Liver (tissue), 9 donors: ENCODE results near the gene SLC2A6. TPM values are rescaled to one million over a fixed set of nuclear protein-coding genes. Genes with fewer than 3 reads are reported as not detected.

Experiments
- DNase-seq: peaks from one replicate; pipeline ENCODE4 v3.0.0-alpha.2; 2017; ENCODE audit warnings: low spot score
- H3K27ac ChIP-seq, 2 donors: one replicate each; pipeline ENCODE4 v1.7.0; 2013; ENCODE audit warnings: inconsistent platforms in 2 of 2, low read length in 2 of 2, control low read depth in 1 of 2, low read depth in 1 of 2, mild to moderate bottlenecking in 1 of 2
- H3K27me3 ChIP-seq, 4 donors: one replicate each; pipeline versions ENCODE4 v1.6.1 to v1.7.0; 2013; ENCODE audit warnings: low read length in 3 of 4, inconsistent platforms in 1 of 4, mild to moderate bottlenecking in 1 of 4, moderate library complexity in 1 of 4; ENCODE audit not compliant: control insufficient read depth in 4 of 4, insufficient read depth in 4 of 4
- H3K36me3 ChIP-seq, 4 donors: one replicate each; pipeline versions ENCODE4 v1.6.1 to v1.7.0; 2013; ENCODE audit warnings: low read length in 3 of 4, mild to moderate bottlenecking in 3 of 4, low read depth in 1 of 4, moderate library complexity in 1 of 4; ENCODE audit not compliant: control insufficient read depth in 4 of 4, insufficient read depth in 3 of 4
- H3K4me1 ChIP-seq, 4 donors: one replicate each; pipeline versions ENCODE4 v1.6.1 to v1.7.0; 2013; ENCODE audit warnings: low read length in 3 of 4, mild to moderate bottlenecking in 3 of 4, moderate library complexity in 1 of 4; ENCODE audit not compliant: control insufficient read depth in 4 of 4, insufficient read depth in 4 of 4
- H3K4me3 ChIP-seq, 3 donors: one replicate each; pipeline versions ENCODE4 v1.6.1 to v1.7.0; 2013; ENCODE audit warnings: low read length in 3 of 3, control low read depth in 1 of 3, low read depth in 1 of 3, mild to moderate bottlenecking in 1 of 3
- H3K9ac ChIP-seq, 2 donors: one replicate each; pipeline ENCODE4 v1.7.0; 2013; ENCODE audit warnings: low read length in 2 of 2, mild to moderate bottlenecking in 2 of 2, moderate library complexity in 2 of 2, control low read depth in 1 of 2, low read depth in 1 of 2
- H3K9me3 ChIP-seq, 4 donors: one replicate each; pipeline versions ENCODE4 v1.6.1 to v1.7.0; 2013; ENCODE audit warnings: low read length in 3 of 4; ENCODE audit not compliant: control insufficient read depth in 4 of 4
- EGR1 ChIP-seq, 2 donors: IDR thresholded peaks; 2 replicates each; pipeline ENCODE4 v1.6.1; 2016 to 2018; ENCODE audit warnings: antibody characterized with exemption in 2 of 2, low read depth in 2 of 2
- FOXA1 ChIP-seq: IDR thresholded peaks from 2 replicates; pipeline ENCODE4 v1.6.1; 2016; ENCODE audit warnings: antibody characterized with exemption
- FOXA2 ChIP-seq: IDR thresholded peaks from 2 replicates; pipeline ENCODE4 v1.6.1; 2016; ENCODE audit warnings: antibody characterized with exemption
- GABPA ChIP-seq, 2 donors: IDR thresholded peaks in 1 of 2; conservative IDR thresholded peaks in 1 of 2; 2 replicates each; pipeline ENCODE4 v1.6.1; 2016; ENCODE audit warnings: antibody characterized with exemption in 2 of 2, mild to moderate bottlenecking in 1 of 2, moderate library complexity in 1 of 2
- HNF4A ChIP-seq, 2 donors: conservative IDR thresholded peaks; 2 replicates each; pipeline ENCODE4 v1.6.1; 2016; ENCODE audit warnings: antibody characterized with exemption in 2 of 2, mild to moderate bottlenecking in 2 of 2
- HNF4G ChIP-seq: IDR thresholded peaks from 2 replicates; pipeline ENCODE4 v1.6.1; 2016; ENCODE audit warnings: antibody characterized with exemption
- JUND ChIP-seq, 2 donors: IDR thresholded peaks; 2 replicates each; pipeline ENCODE4 v1.6.1; 2016; ENCODE audit warnings: antibody characterized with exemption in 2 of 2
- NR2F2 ChIP-seq: IDR thresholded peaks from 2 replicates; pipeline ENCODE4 v1.6.1; 2016; ENCODE audit warnings: antibody characterized with exemption
- RAD21 ChIP-seq, 2 donors: IDR thresholded peaks; 2 replicates each; pipeline ENCODE4 v1.6.1; 2016; ENCODE audit warnings: antibody characterized with exemption in 2 of 2, mild to moderate bottlenecking in 2 of 2
- RXRA ChIP-seq, 2 donors: IDR thresholded peaks; 2 replicates each; pipeline ENCODE4 v1.6.1; 2017 to 2018; ENCODE audit warnings: antibody characterized with exemption in 2 of 2, mild to moderate bottlenecking in 1 of 2
- SP1 ChIP-seq: IDR thresholded peaks from 2 replicates; pipeline ENCODE4 v1.6.1; 2018; ENCODE audit warnings: antibody characterized with exemption, mild to moderate bottlenecking
- TAF1 ChIP-seq: conservative IDR thresholded peaks from 2 replicates; pipeline ENCODE4 v1.6.1; 2016; ENCODE audit warnings: antibody characterized with exemption, mild to moderate bottlenecking
- YY1 ChIP-seq: IDR thresholded peaks from 2 replicates; pipeline ENCODE4 v1.6.1; 2016; ENCODE audit warnings: antibody characterized with exemption, mild to moderate bottlenecking
- ZBTB33 ChIP-seq: IDR thresholded peaks from 2 replicates; pipeline ENCODE4 v1.6.1; 2016; ENCODE audit warnings: antibody characterized with exemption
- WGBS: extraction: QIAGEN DNeasy Blood & Tissue Kit; methylation state at CpG from one replicate; pipeline ENCODE4 v1.1.7; 2013; 5-methylcytosine and 5-hydroxymethylcytosine counted together
- polyA plus RNA-seq, 2 donors: library from polyadenylated mRNA; stranded (reverse) in 1 of 2; unstranded in 1 of 2; fragments of 200-250 nt in 1 of 2; fragments of >200 nt in 1 of 2; fragmentation: Nextera tagmentation in 1 of 2; extraction: Ambion mirVana in 1 of 2; gene quantifications; one replicate each; pipeline versions ENCODE4 v1.2.1 to v1.2.3, GENCODE V29; 2013 to 2015
- total RNA-seq, 2 donors: library from RNA; depleted of rRNA; stranded (reverse); fragments of >200 nt; gene quantifications; one replicate each; pipeline ENCODE4 v1.2.3, GENCODE V29; 2014
- TF ChIP-seq, protein P1 (sequence below): fragments of 150-350 bp; IDR thresholded peaks from 2 replicates; pipeline ENCODE4 v1.5.1; 2017; ENCODE audit warnings: improper control_type of control experiment, low read depth, low read length; ENCODE audit not compliant: missing input control
- TF ChIP-seq, protein P2 (sequence below): IDR thresholded peaks from 2 replicates; pipeline ENCODE4 v1.6.1; 2016; ENCODE audit warnings: antibody characterized with exemption
- TF ChIP-seq, protein P3 (sequence below): IDR thresholded peaks from 2 replicates; pipeline ENCODE4 v1.6.1; 2016; ENCODE audit warnings: antibody characterized with exemption
- donor health status: healthy.
- donor health status: healthy.
- donor health status: healthy.
- donor health status: healthy.
- donor health status: healthy.

Gene SLC2A6
- total and polyA plus RNA-seq, 4 donors = 1.7 to 3.9 (median 2.3) TPM

- Histone ChIP-seq H3K9ac (no peak overlapping the region), H3K27me3 (no peaks in the 10 kb centered on the region), H3K4me1 (peaks cover 12 to 61% (median 37%) of the 10 kb centered on the region in 4 donors), H3K36me3 (no peaks in the 10 kb centered on the region), H3K4me3 (no peak overlapping the region), H3K27ac (no peak overlapping the region), H3K9me3 (no peaks in the 10 kb centered on the region)
- 92% methylated on average over 8 of the region's 8 CpGs for WGBS
- TF ChIP-seq RAD21 (IDR thresholded peaks at IDR 0.05) (no peak), NR2F2 (no peak), SP1 (no peak), TAF1 (no peak), YY1 (no peak), HNF4G (no peak), RXRA (IDR thresholded peaks at IDR 0.05) (no peak), FOXA2 (no peak), ZBTB33 (no peak), EGR1 (IDR thresholded peaks at IDR 0.05; ENCODE audit: low read depth in 2 of 2) (no peak), GABPA (IDR thresholded peaks at IDR 0.05 in 1 of 2, conservative IDR thresholded peaks at IDR 0.05 in 1 of 2) (no peak), HNF4A (conservative IDR thresholded peaks at IDR 0.05) (no peak)
- TF ChIP-seq, protein P1, sequence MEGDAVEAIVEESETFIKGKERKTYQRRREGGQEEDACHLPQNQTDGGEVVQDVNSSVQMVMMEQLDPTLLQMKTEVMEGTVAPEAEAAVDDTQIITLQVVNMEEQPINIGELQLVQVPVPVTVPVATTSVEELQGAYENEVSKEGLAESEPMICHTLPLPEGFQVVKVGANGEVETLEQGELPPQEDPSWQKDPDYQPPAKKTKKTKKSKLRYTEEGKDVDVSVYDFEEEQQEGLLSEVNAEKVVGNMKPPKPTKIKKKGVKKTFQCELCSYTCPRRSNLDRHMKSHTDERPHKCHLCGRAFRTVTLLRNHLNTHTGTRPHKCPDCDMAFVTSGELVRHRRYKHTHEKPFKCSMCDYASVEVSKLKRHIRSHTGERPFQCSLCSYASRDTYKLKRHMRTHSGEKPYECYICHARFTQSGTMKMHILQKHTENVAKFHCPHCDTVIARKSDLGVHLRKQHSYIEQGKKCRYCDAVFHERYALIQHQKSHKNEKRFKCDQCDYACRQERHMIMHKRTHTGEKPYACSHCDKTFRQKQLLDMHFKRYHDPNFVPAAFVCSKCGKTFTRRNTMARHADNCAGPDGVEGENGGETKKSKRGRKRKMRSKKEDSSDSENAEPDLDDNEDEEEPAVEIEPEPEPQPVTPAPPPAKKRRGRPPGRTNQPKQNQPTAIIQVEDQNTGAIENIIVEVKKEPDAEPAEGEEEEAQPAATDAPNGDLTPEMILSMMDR = no peak
- TF ChIP-seq, protein P2, sequence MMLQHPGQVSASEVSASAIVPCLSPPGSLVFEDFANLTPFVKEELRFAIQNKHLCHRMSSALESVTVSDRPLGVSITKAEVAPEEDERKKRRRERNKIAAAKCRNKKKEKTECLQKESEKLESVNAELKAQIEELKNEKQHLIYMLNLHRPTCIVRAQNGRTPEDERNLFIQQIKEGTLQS = no peak
- TF ChIP-seq, protein P3, sequence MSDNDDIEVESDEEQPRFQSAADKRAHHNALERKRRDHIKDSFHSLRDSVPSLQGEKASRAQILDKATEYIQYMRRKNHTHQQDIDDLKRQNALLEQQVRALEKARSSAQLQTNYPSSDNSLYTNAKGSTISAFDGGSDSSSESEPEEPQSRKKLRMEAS = no peak
- no peak for DNase-seq
Measured at GRCh38 chr9:133523106-133523505, 44.2 kb upstream of the SLC2A6 start.

- H3K36me3 ChIP-seq = no peaks in the 10 kb centered on the region
- H3K27me3 ChIP-seq = no peaks in the 10 kb centered on the region
- no peaks in the 10 kb centered on the region for H3K9me3 ChIP-seq
- 82% methylated on average over 14 of the region's 14 CpGs for WGBS
- H3K4me1 ChIP-seq = peaks cover 12 to 53% (median 31%) of the 10 kb centered on the region in 4 donors
- no peak overlapping the region for H3K9ac ChIP-seq
- H3K4me3 ChIP-seq = no peak overlapping the region
- DNase-seq = peak; percentile 70
- peak overlapping the region; percentile 95 to 96 for H3K27ac ChIP-seq
- TF ChIP-seq RAD21 (IDR thresholded peaks at IDR 0.05) (no peak), JUND (IDR thresholded peaks at IDR 0.05) (no peak), YY1 (no peak), HNF4A (conservative IDR thresholded peaks at IDR 0.05) (no peak), ZBTB33 (no peak), EGR1 (IDR thresholded peaks at IDR 0.05; ENCODE audit: low read depth in 2 of 2) (no peak), TAF1 (no peak), GABPA (IDR thresholded peaks at IDR 0.05 in 1 of 2, conservative IDR thresholded peaks at IDR 0.05 in 1 of 2) (no peak), HNF4G (no peak), RXRA (IDR thresholded peaks at IDR 0.05) (no peak), FOXA1 (no peak), NR2F2 (no peak), FOXA2 (no peak)
- TF ChIP-seq, protein P2 = no peak
- TF ChIP-seq, protein P1 = no peak
- TF ChIP-seq, protein P3 = no peak
Measured at GRCh38 chr9:133522073-133522910, 43.4 kb upstream of the SLC2A6 start.
